GM12891 (cell line): ENCODE results near the gene PAEP.

Experiments used
- POLR2A ChIP-seq: IDR thresholded peaks from 2 replicates; pipeline ENCODE4 v1.6.1; 2011; ENCODE audit warnings: low read depth, low read length, control low read depth
- TAF1 ChIP-seq: IDR thresholded peaks from 2 replicates; pipeline ENCODE4 v1.6.1; 2011; ENCODE audit warnings: low read depth, low read length, control low read depth

DNA sequence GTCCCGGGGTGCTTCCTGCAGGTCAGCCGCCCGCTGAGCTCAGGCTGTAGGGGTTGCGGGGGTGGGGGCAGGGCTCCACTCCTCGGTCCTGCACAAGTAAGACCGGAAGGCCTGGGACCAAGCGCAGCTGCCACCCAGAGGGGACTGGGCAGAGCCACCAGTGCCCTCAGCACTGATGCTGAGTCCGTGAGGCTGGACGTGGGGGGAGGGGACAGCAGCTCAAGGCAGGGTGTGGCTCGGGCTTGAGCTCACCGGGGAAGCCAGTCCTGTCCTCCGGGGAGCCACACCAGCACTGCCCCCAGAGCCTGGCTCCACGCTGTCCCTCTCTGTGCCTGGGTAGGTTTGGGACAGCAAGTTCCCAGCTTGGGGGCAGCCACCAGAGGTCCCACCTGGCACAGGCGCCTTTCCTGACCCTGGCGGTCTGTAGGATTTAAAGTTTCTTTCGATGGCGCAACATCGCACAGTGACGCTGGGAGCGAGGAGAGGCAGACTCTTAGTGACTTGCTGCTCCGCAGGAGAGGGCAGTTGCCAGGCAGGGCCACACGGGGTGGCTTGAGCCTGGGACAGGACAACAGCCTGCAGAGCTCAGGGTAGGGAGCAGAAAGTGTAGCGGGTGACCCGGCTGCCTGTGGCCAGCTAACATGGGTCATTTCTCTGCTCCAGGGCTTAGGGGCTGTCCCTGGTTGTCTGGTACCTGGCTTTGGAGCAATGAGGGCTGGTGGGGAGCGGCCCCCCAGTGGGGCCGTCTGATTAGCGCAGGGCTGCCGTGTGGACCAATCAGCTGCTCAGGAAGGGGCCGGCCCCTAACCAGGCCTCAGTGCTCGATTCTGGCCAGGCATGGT is 34.6 kb upstream of the PAEP start:
- TF ChIP-seq POLR2A (no peak), TAF1 (no peak)
